GM10266 (cell line): ENCODE results near the gene PPP1R7.

Source experiments
- DNase-seq: peaks from one replicate; pipeline ENCODE4 v3.0.0; 2012; ENCODE audit errors: extremely low spot score
- CTCF ChIP-seq: IDR thresholded peaks from 2 replicates; pipeline ENCODE4 v1.5.1; 2012; ENCODE audit warnings: mild to moderate bottlenecking, low read depth; ENCODE audit not compliant: control insufficient read depth, insufficient read depth; ENCODE audit errors: missing control alignments

PPP1R7 gene

GRCh38 chr2:241149675-241149924 lies 667 bp upstream of the PPP1R7 start:
- DNase-seq: no peak
- TF ChIP-seq CTCF: no peak

- no peak for TF ChIP-seq CTCF
These were observed 628 bp downstream of the PPP1R7 start for GRCh38 chr2:241150660-241151530.

GRCh38 chr2:241151934-241152660 lies 1.8 kb downstream of the PPP1R7 start:
- no peak for DNase-seq
- TF ChIP-seq CTCF: no peak

More at GRCh38 chr2:241150660-241151530, 628 bp downstream of the PPP1R7 start:
- no peak for DNase-seq

GRCh38 chr2:241153616-241154015 lies 3.3 kb downstream of the PPP1R7 start:
- no peak for TF ChIP-seq CTCF
- DNase-seq: no peak

GRCh38 chr2:241154915-241155314 lies 4.6 kb downstream of the PPP1R7 start:
- no peak for TF ChIP-seq CTCF
- no peak for DNase-seq

GRCh38 chr2:241155936-241156335 lies 5.7 kb downstream of the PPP1R7 start:
- no peak for TF ChIP-seq CTCF
- no peak for DNase-seq

GRCh38 chr2:241156971-241157441 lies 6.7 kb downstream of the PPP1R7 start:
- DNase-seq: no peak
- TF ChIP-seq CTCF: no peak
